ENCODE measurements around the gene TMEM47. TPM values are rescaled to one million over a fixed set of nuclear protein-coding genes. Genes with fewer than 3 reads are reported as not detected.

TMEM47 gene
- polyA plus RNA-seq, 4 donors: 32.1 to 47.2 (median 43.8) TPM

GRCh38 chrX:34586346-34586911 is 70.7 kb downstream of the TMEM47 start:
- no peak for DNase-seq (ENCODE audit: low read depth in 4 of 4, low spot score in 3 of 4)

DNA sequence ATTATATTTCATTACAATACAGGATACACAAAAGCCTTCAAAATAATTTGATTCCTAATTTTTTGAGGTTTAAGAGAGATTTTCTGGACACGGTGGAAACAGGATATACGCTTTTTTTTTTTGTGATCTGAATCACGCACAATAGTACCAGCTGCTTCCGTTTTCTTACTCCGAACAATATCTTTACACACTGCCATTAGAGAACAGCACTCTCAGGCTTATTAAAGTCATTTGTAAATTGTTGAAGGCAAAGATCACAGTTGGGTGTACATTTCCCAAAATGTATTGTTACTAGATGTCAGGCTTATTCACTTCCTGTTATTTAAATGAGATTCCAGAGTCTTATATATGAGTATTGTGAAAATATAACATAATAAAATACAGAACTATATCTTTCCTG is 71.5 kb downstream of the TMEM47 start:
- DNase-seq (ENCODE audit: low read depth in 4 of 4, low spot score in 3 of 4): no peak

DNA sequence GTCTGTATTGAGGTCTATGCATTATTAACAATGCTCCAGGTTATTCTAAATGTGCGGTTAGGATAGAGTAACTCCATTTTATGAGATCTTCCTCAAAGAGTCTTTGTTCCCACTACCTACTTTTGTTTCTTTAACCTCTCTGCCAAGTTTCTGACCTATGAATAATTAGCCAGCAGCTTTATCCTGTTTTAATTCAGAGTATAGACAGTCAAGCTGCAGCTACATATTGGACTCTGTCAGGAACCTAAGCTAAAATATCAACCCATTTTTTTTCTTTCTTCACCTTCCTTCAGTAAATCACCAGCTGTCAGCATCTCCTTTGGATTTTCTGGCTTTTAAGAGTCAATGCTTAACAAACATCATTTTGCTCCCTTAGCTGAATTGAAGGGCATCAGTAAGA is 72.3 kb downstream of the TMEM47 start:
- no peak for DNase-seq (ENCODE audit: low read depth in 4 of 4, low spot score in 3 of 4)

- no peak for DNase-seq (ENCODE audit: low read depth in 4 of 4, low spot score in 3 of 4)
Measured at GRCh38 chrX:34580069-34580468, 77.0 kb downstream of the TMEM47 start.

DNA sequence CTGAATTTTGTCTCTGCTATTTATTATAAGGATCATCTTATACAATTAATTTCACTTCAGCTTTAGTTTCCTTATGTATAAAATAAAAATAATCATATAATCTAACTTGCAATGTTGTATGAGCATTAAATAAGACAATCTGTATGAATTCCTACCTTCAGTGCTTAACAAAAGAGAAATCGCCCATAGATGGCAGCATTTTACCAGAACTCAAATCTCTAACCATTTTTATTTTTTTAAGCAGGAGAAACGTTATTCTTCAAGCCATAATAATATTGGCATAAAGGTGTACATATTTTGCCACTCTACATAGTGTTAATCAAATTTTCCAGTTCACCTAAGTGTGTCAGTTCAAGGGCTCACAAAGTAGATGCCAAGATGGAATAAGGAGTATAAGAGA is 78.8 kb downstream of the TMEM47 start:
- DNase-seq (ENCODE audit: low read depth in 4 of 4, low spot score in 3 of 4): peak; percentile 8 to 23 (median 12)
